Nephron (organoid): ENCODE results near the gene SLC25A34.

Experiments
- H3K27ac Mint-ChIP-seq, 3 experiments: 2 replicates each; pipeline ENCODE4 v1.8.0; 2020; ENCODE audit warnings: mixed read lengths in 3 of 3, mild to moderate bottlenecking in 2 of 3, moderate library complexity in 1 of 3
- H3K27me3 Mint-ChIP-seq: 2 replicates; pipeline ENCODE4 v1.8.0; 2021; ENCODE audit warnings: low read depth, mild to moderate bottlenecking, moderate library complexity, mixed read lengths
- H3K36me3 Mint-ChIP-seq: 2 replicates; pipeline ENCODE4 v1.8.0; 2020; ENCODE audit warnings: low read depth, mixed read lengths
- H3K4me1 Mint-ChIP-seq: 2 replicates; pipeline ENCODE4 v1.8.0; 2020; ENCODE audit warnings: mixed read lengths
- H3K4me3 Mint-ChIP-seq, 3 experiments: 2 replicates each; pipeline ENCODE4 v1.8.0; 2020; ENCODE audit warnings: mild to moderate bottlenecking in 3 of 3, mixed read lengths in 3 of 3, moderate library complexity in 2 of 3
- H3K9me3 Mint-ChIP-seq: 2 replicates; pipeline ENCODE4 v1.8.0; 2020; ENCODE audit warnings: mixed read lengths
- TF ChIP-seq, protein P1 (sequence below), 3 experiments: fragments of 200-600 bp; sonication (generic); IDR thresholded peaks; one replicate each; pipeline ENCODE4 v1.5.0; 2021; ENCODE audit warnings: antibody characterized with exemption in 3 of 3; ENCODE audit not compliant: unreplicated experiment in 3 of 3

SLC25A34 gene

DNA sequence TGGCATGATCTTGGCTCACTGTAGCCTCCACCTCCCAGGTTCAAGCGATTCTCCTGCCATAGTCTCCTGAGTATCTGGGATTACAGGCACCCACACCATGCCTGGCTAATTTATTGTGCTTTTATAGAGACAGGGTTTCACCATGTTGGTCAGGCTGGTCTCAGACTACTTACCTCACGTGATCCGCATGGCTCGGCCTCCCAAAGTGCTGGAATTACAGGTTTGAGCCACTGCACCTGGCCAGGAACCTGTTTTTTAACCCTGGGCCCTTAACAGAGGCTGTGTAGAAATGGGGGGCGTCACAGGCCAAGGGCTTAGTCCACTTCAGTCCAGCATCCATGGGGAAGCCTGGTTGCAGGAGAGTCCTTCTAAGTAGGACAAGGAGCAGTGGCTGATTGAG lies 31.9 kb downstream of the SLC25A34 start:
- TF ChIP-seq, protein P1, sequence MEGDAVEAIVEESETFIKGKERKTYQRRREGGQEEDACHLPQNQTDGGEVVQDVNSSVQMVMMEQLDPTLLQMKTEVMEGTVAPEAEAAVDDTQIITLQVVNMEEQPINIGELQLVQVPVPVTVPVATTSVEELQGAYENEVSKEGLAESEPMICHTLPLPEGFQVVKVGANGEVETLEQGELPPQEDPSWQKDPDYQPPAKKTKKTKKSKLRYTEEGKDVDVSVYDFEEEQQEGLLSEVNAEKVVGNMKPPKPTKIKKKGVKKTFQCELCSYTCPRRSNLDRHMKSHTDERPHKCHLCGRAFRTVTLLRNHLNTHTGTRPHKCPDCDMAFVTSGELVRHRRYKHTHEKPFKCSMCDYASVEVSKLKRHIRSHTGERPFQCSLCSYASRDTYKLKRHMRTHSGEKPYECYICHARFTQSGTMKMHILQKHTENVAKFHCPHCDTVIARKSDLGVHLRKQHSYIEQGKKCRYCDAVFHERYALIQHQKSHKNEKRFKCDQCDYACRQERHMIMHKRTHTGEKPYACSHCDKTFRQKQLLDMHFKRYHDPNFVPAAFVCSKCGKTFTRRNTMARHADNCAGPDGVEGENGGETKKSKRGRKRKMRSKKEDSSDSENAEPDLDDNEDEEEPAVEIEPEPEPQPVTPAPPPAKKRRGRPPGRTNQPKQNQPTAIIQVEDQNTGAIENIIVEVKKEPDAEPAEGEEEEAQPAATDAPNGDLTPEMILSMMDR (IDR thresholded peaks at IDR 0.05; ENCODE audit: unreplicated experiment in 3 of 3): no peak
- peaks cover 50% of the 10 kb centered on the region for H3K36me3 Mint-ChIP-seq
- no peak overlapping the region for H3K4me3 Mint-ChIP-seq
- no peaks in the 10 kb centered on the region for H3K27me3 Mint-ChIP-seq
- no peak overlapping the region for H3K27ac Mint-ChIP-seq
- H3K9me3 Mint-ChIP-seq: no peaks in the 10 kb centered on the region
- H3K4me1 Mint-ChIP-seq: peaks cover 12% of the 10 kb centered on the region

DNA sequence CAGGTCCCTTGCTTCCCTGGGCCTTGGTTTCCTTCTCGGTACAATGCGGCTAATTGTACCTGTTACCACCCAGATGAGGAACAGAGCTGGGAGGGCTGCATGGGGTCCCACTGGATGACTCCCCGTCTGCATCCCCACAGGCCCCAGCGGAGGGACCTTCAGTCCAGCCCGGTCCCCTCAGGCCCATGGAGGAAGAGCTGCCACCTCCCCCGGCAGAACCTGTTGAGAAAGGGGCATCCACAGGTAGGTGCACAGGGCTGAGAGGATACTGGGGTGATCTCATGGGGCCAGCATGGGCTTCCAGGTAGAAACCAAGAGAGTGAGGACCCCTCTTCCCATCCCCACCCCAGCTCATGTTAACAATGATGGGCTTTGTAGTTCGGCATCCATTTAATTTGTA lies 32.3 kb downstream of the SLC25A34 start:
- no peaks in the 10 kb centered on the region for H3K9me3 Mint-ChIP-seq
- H3K4me3 Mint-ChIP-seq: no peak overlapping the region
- no peaks in the 10 kb centered on the region for H3K27me3 Mint-ChIP-seq
- H3K27ac Mint-ChIP-seq: no peak overlapping the region
- peaks cover 50% of the 10 kb centered on the region for H3K36me3 Mint-ChIP-seq
- H3K4me1 Mint-ChIP-seq: peaks cover 12% of the 10 kb centered on the region
- TF ChIP-seq, protein P1 (IDR thresholded peaks at IDR 0.05; ENCODE audit: unreplicated experiment in 3 of 3): no peak

DNA sequence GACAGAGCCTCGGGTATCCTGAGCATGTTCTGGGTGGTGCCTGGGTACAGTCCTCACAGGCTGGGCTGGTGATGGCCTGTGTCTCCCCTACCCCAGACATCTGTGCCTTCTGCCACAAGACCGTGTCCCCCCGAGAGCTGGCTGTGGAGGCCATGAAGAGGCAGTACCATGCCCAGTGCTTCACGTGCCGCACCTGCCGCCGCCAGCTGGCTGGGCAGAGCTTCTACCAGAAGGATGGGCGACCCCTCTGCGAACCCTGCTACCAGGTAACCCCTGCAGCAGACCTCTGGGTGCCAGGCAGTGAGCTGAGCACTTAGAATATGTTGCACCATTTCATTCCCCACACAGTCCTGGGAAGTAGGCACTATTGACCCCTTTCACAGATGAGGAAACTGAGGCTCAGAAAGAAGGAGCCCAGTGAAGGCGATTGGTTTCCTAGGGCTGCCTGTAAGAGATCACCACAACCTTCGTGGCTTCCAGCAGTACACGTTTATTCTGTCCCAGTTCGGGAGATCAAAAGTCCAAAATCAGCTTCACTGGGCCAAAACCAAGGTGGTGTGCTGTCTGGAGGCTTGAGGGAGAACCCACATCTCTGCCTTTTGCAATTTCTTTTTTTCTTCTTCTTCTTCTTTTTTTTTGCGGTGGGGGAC lies 34.4 kb downstream of the SLC25A34 start:
- H3K4me1 Mint-ChIP-seq: peaks cover 1% of the 10 kb centered on the region
- H3K9me3 Mint-ChIP-seq: no peaks in the 10 kb centered on the region
- TF ChIP-seq, protein P1 (IDR thresholded peaks at IDR 0.05; ENCODE audit: unreplicated experiment in 3 of 3): no peak

DNA sequence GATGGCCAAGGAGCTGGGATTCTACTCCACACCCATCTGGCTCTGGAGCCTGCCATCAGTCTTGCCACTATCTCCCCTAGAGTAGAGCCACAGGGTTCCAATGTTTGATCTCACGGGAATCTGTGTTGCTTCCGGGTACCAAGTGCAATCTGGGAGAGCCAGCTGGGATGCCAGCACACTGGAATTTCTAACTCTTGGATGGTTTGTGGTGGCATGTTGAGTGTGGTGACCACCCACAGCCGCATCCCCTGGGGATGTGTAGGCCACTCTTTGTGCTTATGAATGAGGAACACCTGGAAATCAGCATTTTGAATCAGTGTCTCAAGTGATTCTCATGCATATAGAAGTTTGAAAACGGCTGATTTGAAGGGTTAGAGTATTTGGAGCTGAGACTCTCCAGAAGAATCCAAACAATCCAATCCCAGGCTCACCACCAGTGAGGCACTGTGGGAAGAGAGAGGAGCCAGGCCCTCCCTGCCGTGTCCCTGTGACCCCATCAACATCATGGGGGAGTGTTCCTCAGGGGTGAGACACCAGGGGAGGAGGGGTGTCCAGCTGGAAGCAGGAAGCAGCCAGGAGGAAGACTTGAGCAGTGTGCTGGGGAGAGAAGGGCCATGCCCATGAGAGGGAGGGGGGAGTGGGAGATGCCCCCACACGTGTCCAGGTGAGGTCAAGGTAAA lies 35.9 kb downstream of the SLC25A34 start:
- H3K27ac Mint-ChIP-seq: peak overlapping the region in 2 of 3 experiments; percentile 61 to 75
- TF ChIP-seq, protein P1 (IDR thresholded peaks at IDR 0.05; ENCODE audit: unreplicated experiment in 3 of 3): no peak
- H3K27me3 Mint-ChIP-seq: no peaks in the 10 kb centered on the region
- no peaks in the 10 kb centered on the region for H3K4me1 Mint-ChIP-seq
- H3K36me3 Mint-ChIP-seq: peaks cover 54% of the 10 kb centered on the region
- no peak overlapping the region for H3K4me3 Mint-ChIP-seq
- H3K9me3 Mint-ChIP-seq: no peaks in the 10 kb centered on the region

More for the DNA sequence above, 34.4 kb downstream of the SLC25A34 start:
- Mint-ChIP-seq H3K27ac (no peak overlapping the region), H3K27me3 (no peaks in the 10 kb centered on the region), H3K4me3 (no peak overlapping the region), H3K36me3 (peaks cover 51% of the 10 kb centered on the region)

DNA sequence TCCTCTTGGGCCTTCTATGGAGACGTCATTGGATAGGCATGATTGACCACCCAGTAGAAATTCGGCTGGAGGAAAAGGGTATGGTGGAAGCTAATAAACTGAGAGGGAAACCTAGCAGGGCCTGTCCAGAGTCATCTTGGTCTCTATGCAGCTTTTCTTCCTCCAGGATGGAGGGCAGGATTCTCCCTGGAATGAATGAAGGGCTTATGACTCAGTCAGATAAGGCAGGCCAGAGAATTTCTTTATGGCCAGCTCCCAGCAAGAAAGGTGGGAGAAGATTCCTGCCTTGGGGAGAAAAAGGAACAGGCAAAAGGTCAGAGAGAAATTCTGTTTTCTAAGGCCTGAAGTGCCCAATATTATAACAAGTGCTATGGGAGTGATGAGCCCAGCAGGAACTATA lies 39.6 kb downstream of the SLC25A34 start:
- H3K36me3 Mint-ChIP-seq: peaks cover 70% of the 10 kb centered on the region
- H3K4me1 Mint-ChIP-seq: no peaks in the 10 kb centered on the region
- H3K27ac Mint-ChIP-seq: no peak overlapping the region
- H3K4me3 Mint-ChIP-seq: no peak overlapping the region
- TF ChIP-seq, protein P1 (IDR thresholded peaks at IDR 0.05; ENCODE audit: unreplicated experiment in 3 of 3): no peak
- no peaks in the 10 kb centered on the region for H3K9me3 Mint-ChIP-seq
- H3K27me3 Mint-ChIP-seq: no peaks in the 10 kb centered on the region
